Measurements from ENCODE around the gene OTC. TPM values are rescaled to one million over a fixed set of nuclear protein-coding genes. Genes with fewer than 3 reads are reported as not detected.
A peak's percentile ranks its signal among the peaks of the same experiment; 100 is the strongest.

Gene OTC
- total RNA-seq, 1 donor from 2014 or later, result 2.7 TPM

DNA sequence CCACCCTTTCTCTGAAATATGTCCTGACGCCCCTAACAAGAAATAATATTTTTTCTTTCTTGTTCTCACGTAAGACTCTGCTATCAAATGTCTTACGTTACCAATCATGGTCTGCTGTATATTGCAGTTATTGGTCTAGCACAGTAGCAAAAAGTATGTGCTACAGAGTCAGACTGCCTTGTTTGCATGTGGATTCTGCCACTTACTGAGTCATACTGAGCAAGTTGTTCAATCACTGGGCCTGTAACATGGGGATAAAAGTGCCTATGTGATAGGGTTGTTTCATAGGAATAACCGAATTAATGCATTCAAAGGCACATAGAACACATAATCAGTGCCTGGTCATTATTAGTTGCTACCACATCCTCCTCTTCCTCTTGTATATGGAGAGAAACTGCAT lies 39.2 kb upstream of the OTC start:
- Histone ChIP-seq H3K36me3 (no peaks in the 10 kb centered on the region), H3K4me3 (no peak overlapping the region), H3K9me3 (no peaks in the 10 kb centered on the region), H3K27me3 (no peaks in the 10 kb centered on the region), H3K27ac (no peak overlapping the region), H3K4me1 (no peaks in the 10 kb centered on the region)
- intact Hi-C loops (cut with DNase I), result no loop called here
- TF ChIP-seq POLR2A (IDR thresholded peaks at IDR 0.05), result no peak
- TF ChIP-seq, protein P1, sequence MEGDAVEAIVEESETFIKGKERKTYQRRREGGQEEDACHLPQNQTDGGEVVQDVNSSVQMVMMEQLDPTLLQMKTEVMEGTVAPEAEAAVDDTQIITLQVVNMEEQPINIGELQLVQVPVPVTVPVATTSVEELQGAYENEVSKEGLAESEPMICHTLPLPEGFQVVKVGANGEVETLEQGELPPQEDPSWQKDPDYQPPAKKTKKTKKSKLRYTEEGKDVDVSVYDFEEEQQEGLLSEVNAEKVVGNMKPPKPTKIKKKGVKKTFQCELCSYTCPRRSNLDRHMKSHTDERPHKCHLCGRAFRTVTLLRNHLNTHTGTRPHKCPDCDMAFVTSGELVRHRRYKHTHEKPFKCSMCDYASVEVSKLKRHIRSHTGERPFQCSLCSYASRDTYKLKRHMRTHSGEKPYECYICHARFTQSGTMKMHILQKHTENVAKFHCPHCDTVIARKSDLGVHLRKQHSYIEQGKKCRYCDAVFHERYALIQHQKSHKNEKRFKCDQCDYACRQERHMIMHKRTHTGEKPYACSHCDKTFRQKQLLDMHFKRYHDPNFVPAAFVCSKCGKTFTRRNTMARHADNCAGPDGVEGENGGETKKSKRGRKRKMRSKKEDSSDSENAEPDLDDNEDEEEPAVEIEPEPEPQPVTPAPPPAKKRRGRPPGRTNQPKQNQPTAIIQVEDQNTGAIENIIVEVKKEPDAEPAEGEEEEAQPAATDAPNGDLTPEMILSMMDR (IDR thresholded peaks at IDR 0.05), result no peak
- no peak for TF ChIP-seq POLR2AphosphoS5 (IDR thresholded peaks at IDR 0.05; ENCODE audit: insufficient read depth in 1 of 2, low read depth in 1 of 2)
- no peak for DNase-seq (ENCODE audit: extremely low spot score in 2 of 2)

DNA sequence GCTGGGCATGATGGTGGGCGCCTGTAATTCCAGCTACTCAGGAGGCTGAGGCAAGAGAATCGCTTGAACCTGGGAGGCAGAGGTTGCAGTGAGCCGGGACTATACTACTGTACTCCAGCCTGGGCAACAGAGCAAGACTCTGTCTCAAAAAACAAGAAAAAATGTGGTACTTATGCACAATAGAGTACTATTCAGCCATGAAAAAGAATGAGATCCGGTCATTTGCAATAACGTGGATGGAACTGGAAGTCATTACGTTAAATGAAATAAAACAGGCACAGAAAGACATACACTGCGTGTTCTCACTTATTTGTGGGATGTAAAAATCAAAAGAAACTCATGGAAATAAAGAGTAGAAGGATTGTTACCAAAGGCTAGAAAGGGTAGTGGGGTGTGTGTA lies 37.2 kb upstream of the OTC start:
- Histone ChIP-seq H3K36me3 (no peaks in the 10 kb centered on the region), H3K4me1 (no peaks in the 10 kb centered on the region), H3K27me3 (no peaks in the 10 kb centered on the region), H3K4me3 (no peak overlapping the region), H3K27ac (no peak overlapping the region), H3K9me3 (no peaks in the 10 kb centered on the region)
- no peak for TF ChIP-seq POLR2A (IDR thresholded peaks at IDR 0.05)
- TF ChIP-seq, protein P1 (IDR thresholded peaks at IDR 0.05), result no peak
- TF ChIP-seq POLR2AphosphoS5 (IDR thresholded peaks at IDR 0.05; ENCODE audit: insufficient read depth in 1 of 2, low read depth in 1 of 2), result no peak
- intact Hi-C loops (cut with DNase I), result no loop called here
- DNase-seq (ENCODE audit: extremely low spot score in 2 of 2), result no peak

DNA sequence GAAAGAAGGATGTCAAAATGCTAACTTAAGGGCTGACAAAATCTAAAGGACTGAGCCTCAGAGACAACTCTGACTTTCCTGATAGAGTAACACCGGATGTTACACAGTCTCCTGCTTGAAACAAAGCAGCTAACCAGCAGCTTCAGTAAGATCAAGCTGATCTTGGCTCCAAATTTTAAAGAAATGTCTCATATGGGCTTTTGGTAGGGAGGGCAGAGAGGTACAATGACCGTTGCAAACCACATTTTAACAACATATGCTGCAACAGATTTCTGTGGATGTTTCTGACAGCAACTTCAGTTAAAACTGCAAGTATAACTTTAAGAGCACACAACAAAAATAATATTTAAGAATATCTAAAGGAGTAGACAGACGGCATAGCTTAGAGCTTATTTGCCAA lies 34.2 kb upstream of the OTC start:
- H3K27ac ChIP-seq, result no peak overlapping the region
- H3K36me3 ChIP-seq, result no peaks in the 10 kb centered on the region
- no peak for DNase-seq (ENCODE audit: extremely low spot score in 2 of 2)
- no peaks in the 10 kb centered on the region for H3K4me1 ChIP-seq
- no peaks in the 10 kb centered on the region for H3K9me3 ChIP-seq
- intact Hi-C loops (cut with DNase I), result no loop called here
- TF ChIP-seq POLR2AphosphoS5 (IDR thresholded peaks at IDR 0.05; ENCODE audit: insufficient read depth in 1 of 2, low read depth in 1 of 2), result no peak
- H3K4me3 ChIP-seq, result no peak overlapping the region
- no peaks in the 10 kb centered on the region for H3K27me3 ChIP-seq

DNA sequence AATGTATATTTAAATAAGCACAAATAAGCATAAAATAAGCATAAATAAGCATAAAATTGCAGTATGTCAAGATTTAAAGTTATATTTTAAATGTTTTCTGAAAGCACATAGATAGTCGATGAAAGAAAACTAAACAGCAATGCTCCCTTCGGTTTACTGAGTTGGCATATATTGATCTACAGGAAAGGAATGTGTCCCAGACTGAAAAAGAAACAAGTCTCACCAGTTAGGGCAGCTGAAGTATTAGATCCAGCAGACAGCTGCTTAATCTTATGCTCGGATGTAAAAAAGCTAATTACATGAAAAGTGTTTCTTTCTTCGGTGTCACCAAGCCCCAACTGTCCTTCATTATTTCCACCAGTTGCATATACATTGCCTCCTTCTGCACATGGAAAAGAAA lies 33.8 kb upstream of the OTC start:
- intact Hi-C loops (cut with DNase I), result no loop called here
- H3K4me1 ChIP-seq, result no peaks in the 10 kb centered on the region
- H3K27me3 ChIP-seq, result no peaks in the 10 kb centered on the region
- no peaks in the 10 kb centered on the region for H3K36me3 ChIP-seq
- no peak overlapping the region for H3K4me3 ChIP-seq
- no peak overlapping the region for H3K27ac ChIP-seq
- TF ChIP-seq, protein P1 (IDR thresholded peaks at IDR 0.05), result no peak
- TF ChIP-seq POLR2AphosphoS5 (IDR thresholded peaks at IDR 0.05; ENCODE audit: insufficient read depth in 1 of 2, low read depth in 1 of 2) (no peak), POLR2A (IDR thresholded peaks at IDR 0.05) (no peak)
- H3K9me3 ChIP-seq, result no peaks in the 10 kb centered on the region
- no peak for DNase-seq (ENCODE audit: extremely low spot score in 2 of 2)

DNA sequence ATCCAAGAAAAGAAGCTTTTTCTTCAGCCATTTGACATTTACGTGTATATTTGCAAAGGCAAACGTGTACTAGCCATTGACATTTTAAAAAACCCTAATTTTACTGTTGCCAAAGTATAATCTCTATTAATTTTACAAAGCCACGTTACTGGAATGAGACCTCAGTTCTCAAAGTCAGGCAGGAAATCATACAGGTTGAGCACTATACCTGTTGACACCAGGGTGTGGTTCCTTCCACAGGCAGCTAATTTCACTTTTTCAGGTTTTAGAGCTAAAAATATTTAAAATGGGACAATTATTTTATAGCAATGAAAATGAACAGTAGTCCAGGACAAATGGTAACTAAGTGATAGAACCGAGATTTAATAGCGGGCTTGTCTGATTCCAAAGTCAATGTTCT lies 31.6 kb upstream of the OTC start:
- TF ChIP-seq POLR2A (IDR thresholded peaks at IDR 0.05), result no peak
- TF ChIP-seq, protein P1 (IDR thresholded peaks at IDR 0.05), result no peak
- TF ChIP-seq POLR2AphosphoS5 (IDR thresholded peaks at IDR 0.05; ENCODE audit: insufficient read depth in 1 of 2, low read depth in 1 of 2), result no peak
- no peak for DNase-seq (ENCODE audit: extremely low spot score in 2 of 2)
- Histone ChIP-seq H3K27me3 (no peaks in the 10 kb centered on the region), H3K4me1 (no peaks in the 10 kb centered on the region), H3K9me3 (no peaks in the 10 kb centered on the region), H3K27ac (no peak overlapping the region), H3K4me3 (no peak overlapping the region), H3K36me3 (no peaks in the 10 kb centered on the region)
- intact Hi-C loops (cut with DNase I), result no loop called here

DNA sequence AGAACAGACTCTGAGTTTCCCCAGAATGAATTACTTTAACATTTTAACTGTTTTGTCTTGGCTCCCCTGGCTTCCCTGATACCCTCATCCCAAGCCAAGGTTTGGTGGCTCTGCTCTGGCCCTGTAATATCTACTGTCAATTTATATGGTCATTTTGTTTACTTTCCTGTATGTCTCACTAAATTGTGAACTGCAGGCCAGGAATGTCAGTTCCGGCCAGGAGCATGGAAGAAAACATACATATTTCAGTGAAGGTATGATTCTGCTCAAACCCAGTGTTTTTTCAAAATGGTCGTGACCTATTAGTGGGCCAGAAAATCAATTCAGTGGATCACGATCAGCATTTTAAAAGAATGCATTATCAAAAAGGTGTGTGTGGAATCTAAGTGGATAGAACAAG lies 26.3 kb upstream of the OTC start:
- TF ChIP-seq POLR2A (IDR thresholded peaks at IDR 0.05) (no peak), POLR2AphosphoS5 (IDR thresholded peaks at IDR 0.05; ENCODE audit: insufficient read depth in 1 of 2, low read depth in 1 of 2) (no peak)
- TF ChIP-seq, protein P1 (IDR thresholded peaks at IDR 0.05), result no peak
- Histone ChIP-seq H3K4me3 (peak overlapping the region in 1 of 2 donors; percentile 50), H3K9me3 (no peaks in the 10 kb centered on the region), H3K27ac (peak overlapping the region; percentile 62), H3K4me1 (no peaks in the 10 kb centered on the region), H3K27me3 (no peaks in the 10 kb centered on the region), H3K36me3 (no peaks in the 10 kb centered on the region)
- intact Hi-C loops (cut with DNase I), result no loop called here
- DNase-seq (ENCODE audit: extremely low spot score in 2 of 2), result no peak

Measured in vagina (tissue), 2 donors.